GM19023 (cell line): ENCODE data around the gene PLBD2.

Source experiments
- ATAC-seq: cut with Tn5 transposase; IDR thresholded peaks from one replicate; pipeline ENCODE4 v1.9.1; 2021; ENCODE audit warnings: mild to moderate bottlenecking, moderate library complexity; ENCODE audit not compliant: unreplicated experiment

PLBD2 gene

DNA sequence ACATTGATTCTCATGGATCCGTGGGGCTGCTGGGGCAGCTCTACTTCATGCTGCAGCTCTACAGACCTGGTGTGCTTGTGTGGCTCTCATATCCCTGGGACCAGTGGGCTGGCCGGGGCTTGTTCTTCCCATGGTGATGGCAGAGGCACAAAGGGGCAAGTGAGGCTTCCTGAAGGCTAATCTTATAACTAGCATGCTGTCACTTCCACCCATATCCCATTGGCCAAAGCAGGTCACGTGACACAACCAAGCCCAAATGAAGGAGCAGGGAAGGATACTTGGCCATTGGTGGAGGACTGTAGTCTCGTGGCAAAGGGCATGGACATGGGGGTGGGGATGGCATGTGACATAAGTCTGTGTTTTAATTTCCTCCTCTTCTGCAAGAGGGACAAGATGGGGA lies 9.9 kb downstream of the PLBD2 start:
- ATAC-seq, result no peak

DNA sequence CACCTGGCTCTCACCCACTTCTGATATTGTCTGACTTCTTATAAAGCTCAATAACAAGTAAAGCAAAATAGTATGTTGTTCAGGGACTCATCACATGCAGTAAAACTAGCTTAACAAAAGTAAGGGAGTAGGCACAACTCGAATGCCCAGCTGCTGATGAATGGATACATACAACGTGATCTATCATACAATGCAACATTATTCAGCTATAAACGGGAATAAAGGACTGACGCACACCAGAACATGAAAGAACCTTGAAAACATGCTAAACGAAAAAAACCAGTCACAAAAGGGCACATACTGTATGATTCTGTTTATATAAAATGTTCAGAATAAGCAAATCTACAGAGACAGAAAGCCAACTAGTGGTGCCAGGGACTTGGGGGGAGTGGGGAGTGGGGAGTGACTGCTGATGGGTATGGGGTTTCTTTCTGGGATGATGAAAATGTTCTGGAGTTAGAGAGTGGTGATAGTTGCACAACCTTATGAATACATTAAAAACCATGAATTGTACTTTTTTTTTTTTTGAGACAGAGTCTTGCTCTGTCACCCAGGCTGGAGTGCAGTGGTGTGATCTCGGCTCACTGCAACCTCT lies 11.1 kb downstream of the PLBD2 start:
- ATAC-seq, result no peak

DNA sequence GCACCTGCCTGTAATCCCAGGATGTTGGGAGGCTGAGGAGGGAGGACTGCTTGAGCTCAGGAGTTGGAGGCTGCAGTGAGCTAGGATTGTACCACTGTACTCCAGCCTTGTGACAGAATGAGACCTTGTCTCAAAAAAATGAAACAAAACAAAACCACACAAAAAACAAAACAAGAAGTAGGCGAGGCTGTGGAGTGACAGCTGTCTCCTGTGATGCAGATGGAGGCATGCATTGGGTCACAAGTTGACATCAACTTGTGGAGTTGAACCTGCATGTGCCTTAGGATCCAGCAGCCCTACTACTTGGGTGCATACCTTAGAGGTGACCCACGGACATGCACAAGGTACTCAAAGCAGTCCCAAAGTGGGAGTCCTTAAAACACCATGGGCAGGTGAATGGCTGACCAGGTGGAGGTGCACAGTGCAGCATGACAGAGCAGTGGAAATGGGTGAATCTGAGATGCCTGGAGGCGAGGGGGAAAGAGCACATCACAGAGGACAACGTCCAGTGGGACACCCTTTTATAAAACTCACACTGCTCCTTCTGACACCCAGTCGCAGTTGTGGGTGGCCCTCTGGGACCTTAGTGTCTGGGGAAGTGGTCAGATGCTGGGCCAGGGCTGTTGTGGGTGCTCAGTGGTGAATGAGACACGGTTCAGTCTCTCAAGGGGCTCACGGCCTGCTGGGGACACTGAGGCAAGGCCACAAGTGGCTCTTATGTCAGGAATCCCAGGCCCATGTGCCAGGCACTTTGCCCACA lies 12.7 kb downstream of the PLBD2 start:
- no peak for ATAC-seq

DNA sequence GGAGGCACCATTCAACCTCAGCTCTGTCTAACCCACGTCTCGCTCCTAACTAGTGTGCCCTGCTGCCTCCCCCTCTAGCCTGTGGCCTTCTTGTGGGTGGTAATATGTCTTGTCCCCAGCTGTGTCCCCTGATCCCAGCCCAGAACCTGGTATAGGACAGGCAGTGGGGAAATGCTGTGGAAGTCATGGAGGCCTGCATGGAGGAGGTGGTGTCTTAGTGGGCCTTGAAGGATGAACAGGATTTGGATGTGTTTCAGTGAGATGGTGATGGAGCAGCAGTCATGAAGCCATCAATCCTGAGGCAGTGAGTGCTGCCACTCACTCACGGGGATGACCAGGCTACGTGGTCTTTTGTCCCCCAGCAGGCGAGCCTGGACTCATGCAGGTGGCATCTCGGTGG lies 13.4 kb downstream of the PLBD2 start:
- no peak for ATAC-seq

DNA sequence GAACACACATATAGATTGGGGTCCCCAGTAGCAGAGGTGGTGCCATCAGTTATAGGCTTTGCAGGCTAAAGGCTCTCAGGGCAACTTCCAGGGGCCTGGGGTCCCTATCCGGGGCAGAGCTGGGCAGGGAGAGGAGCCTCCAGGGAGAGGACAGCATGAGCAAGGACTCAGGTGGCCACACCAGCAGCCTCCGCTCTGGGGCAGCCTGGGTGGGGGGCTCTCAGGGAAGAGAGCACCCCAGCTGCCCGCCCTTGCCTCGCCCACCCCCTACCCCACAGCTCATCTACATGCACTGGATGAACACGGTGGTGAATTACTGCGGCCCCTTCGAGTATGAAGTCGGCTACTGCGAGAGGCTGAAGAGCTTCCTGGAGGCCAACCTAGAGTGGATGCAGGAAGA lies 14.0 kb downstream of the PLBD2 start:
- no peak for ATAC-seq

DNA sequence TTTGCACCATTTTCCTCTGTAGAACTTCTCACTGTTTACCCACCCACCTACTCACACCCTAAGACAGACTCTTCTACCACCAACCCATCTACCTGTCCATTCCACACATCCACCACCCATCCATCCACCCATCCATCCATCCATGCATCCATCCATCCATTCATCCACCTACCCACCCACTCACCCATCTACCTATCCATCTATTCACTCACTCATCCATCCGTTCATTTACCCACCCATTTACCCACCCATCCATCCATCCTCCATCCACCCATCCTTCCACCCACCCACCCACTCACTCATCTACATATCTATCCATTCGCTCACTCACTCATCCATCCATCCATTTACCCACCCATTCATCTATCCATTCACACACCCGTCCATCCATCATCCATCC lies 15.1 kb downstream of the PLBD2 start:
- no peak for ATAC-seq

DNA sequence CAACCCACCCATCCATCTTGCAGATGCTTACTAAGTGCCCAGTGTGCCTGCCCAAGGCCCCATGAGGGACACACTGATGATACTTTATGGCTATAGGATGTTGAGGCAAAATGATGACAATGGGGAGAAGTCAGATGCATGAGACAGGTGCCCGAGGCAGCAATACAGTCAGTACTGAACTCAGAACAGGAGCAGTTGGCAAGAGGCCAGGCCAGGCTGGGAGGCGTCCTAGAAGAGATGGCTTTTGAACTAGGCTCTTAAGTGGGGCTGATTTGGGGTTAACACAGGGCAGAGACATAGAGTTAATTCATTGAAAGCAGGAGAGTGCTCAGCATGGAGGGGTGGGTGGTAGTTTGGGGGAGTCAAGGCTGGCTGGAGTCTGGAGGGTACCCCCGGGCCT lies 15.6 kb downstream of the PLBD2 start:
- ATAC-seq, result no peak

DNA sequence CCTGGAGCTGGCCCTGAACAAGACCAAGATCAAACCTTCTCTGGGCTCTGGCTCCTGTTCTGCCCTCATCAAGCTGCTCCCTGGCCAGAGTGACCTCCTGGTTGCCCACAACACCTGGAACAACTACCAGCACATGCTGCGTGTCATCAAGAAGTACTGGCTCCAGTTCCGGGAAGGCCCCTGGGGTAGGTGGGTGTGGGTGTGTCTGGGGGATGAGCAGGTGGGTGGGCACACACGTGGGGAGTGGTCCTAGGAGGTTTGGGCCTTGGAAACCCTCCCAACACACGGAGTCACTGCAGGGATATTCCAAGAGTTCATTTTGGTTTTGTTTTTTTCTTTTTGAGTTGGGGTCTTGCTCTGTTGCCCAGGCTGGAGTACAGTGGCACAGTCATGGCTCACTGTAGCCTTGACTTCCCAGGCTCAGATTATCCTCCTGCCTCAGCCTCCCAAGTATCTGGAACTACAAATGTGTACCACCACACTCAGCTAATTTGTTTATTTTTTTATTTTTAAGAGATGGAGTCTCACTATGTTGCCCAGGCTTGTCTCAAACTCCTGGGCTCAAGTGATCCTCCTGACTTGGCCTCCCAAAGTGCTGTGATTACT lies 16.5 kb downstream of the PLBD2 start:
- no peak for ATAC-seq

DNA sequence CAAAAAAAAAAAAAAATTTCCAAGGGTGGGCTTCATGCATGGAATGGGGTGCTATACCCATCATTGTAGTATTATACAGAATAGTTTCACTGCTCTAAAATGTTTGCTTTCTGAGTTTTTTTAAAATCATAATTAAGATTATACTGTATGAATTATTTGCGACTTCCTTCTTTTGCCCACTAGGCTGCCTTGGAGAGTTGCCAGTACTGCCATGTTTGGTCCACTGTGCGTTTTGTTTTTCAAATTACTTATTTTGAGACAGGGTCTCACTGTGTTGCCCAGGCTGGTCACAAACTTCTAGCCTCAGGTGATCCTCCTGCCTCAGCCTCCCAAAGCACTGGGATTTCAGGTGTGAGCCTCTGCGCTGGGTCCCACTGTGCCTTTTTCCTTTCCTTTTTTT lies 19.9 kb downstream of the PLBD2 start:
- no peak for ATAC-seq

DNA sequence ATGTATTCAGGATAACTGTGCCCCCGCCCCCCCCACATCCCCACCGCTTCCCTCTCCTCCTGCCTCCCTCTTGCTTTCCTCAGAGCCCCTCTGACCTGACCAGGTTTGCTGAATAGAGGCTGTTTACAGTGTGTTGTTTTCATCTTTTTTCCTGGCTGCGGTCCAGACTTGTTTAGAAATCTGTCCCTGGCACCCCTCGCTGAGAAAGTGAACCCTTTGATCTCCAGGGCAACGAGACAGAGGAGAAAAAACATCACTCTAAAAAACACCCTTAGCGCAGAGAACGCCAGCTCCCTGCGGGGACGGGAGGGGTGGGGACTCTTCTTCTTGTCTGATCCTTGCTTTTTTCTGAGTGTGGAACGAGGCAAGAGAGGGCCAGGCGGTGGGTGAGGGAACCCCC lies 22.8 kb downstream of the PLBD2 start:
- no peak for ATAC-seq

DNA sequence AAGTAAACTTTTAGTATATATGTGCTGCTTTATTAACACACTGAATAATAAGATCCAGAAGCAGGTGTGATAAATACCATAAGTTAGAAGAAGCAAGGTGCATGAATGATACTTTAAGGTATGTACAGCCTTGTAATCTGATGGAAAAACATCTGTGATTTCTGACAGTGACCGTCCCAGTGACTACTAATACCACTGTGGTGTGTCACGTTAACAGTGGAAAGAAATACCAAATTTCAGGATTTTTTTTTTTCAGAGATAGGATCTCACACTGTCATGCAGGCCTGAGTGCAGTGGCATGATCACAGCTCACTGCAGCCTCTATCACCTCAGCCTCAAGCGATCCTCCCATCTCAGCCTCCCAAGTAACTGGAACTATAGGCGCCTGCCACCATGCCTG lies 23.8 kb downstream of the PLBD2 start:
- ATAC-seq, result no peak

DNA sequence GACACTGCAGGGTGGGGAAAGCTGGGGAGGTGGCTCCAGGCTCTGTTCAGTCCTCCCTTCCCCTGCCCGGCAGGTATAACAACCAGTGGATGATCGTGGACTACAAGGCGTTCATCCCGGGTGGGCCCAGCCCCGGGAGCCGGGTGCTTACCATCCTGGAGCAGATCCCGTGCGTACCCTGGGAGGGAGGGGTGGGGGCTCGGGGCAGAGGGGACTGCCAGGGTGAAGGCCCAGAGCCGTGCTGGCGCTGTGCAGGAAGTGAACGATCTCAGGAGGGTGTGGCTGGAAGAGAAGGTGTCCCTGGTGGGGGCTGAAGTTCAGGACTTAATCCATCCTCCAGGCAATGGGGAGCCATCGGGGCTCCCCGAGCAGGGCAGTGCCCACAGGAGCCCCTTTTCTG lies 26.4 kb downstream of the PLBD2 start:
- no peak for ATAC-seq

DNA sequence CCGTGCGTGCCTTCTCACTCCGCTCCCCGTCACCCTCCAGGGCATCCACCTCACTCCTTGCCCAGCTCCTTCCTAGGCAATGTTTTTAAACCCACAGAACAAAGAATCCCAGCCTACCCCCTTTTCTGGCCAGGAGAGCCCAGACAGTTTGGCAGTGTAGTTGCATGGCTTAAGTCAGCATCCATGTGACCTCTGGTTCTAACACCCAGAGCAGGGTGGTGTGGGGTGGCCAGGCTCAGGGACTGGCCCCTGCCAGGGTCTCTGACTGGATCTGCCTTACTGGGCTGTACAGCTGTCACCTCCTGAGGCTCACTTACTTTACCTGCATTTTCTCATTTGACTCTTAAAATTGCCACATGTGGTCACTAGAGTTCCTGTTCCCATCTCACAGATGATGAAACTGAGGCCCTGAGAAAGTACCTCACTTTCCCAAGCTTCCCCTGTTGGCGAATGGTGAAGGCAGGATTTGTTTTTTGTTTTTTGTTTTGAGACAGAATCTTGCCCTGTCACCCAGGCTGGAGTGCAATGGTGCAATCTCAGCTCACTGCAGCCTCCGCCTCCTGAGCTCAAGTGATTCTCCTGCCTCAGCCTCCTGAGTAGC lies 27.0 kb downstream of the PLBD2 start:
- no peak for ATAC-seq

DNA sequence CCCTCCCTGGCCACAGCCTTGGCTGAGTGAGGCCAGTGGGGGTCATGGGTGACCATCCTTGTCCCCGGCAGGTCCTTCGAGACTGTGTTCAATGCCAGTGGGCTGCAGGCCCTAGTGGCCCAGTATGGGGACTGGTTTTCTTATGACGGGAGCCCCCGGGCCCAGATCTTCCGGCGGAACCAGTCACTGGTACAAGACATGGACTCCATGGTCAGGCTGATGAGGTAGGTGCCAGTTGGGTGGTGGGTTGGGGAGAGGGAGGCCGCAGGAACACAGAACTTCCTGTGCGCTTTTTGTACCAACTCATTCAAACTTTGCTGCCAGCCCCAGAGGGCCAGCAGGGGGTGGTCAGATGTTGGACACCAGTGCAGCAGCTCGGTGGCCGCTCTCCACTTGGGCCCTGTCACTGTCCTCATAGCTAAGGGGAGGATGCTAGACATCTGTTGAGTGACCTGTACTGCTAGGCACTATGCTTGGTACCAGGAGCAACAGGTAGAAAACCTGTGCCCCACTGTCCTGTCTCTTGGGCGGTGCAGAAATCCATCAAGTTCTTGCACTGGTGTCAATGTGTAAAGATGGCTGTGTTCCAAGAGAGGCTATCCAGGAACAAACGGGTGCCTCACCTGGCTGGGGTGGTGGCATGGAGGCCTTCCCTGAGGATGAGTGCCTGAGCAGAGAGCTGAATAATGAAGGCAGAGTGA lies 28.6 kb downstream of the PLBD2 start:
- no peak for ATAC-seq

DNA sequence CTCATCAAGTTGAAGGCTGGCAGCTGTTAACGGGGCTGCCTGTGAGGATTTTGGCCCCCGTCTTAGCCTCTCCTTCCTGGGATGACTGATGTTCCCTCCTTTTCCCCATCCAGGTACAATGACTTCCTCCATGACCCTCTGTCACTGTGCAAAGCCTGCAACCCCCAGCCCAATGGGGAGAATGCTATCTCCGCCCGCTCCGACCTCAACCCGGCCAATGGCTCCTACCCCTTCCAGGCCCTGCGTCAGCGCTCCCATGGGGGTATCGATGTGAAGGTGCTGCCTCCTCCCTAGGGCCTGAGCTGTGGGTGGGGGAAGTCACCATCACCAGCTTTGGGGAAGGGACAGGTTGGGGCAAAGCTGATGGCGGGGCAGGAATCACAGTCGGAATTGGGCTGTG lies 29.2 kb downstream of the PLBD2 start:
- ATAC-seq, result no peak

DNA sequence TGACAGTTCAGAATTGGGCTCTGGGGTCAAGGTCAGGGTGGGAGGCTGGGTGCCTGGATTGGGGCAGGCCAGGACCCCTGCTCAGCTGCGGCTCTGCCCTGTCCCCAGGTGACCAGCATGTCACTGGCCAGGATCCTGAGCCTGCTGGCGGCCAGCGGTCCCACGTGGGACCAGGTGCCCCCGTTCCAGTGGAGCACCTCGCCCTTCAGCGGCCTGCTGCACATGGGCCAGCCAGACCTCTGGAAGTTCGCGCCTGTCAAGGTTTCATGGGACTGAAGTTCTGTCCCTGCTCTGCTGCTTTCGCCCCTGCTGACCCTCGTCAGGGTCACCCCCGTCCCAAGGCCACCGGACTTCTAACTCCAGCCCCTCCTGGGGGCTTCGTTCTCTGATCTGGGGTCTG lies 30.0 kb downstream of the PLBD2 start:
- no peak for ATAC-seq

DNA sequence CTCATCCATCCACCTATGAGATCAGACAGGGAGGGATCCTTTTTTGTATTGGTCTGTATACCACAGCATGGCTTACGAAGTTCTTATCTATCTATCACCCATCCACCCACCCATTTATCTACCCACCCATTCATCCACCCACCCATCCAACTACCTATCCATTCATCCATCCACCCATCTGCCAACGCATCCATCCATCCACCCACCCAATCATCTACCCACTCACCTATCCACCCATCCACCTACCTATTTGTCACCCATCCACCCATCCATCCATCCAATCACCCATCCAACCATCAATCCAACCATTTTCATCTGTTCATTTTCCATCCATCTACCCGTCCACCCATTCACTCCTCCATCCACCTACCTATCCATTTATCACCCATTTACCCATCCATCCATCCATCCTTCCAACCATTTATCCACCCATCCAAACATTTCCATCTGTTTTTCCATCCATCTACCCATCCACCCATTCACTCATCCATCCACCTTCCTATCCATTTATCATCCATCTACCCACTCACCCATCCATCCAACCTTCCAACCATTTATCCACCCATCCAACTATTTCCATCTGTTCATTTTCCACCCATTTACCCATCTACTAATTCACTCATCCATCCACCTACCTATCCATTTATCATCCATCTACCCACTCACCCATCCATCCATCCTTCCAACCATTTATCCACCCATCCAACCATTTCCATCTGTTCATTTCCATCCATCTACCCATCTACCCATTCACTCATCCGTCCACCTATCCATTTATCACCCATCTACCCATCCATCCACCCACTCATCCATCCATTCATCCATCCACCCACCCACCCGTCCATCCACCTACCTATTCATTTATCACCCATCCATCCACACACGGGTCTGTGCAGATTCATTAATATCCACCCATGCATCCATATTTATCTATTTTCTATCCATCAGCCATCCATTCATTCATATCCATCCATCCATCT lies 32.0 kb downstream of the PLBD2 start:
- ATAC-seq, result no peak

DNA sequence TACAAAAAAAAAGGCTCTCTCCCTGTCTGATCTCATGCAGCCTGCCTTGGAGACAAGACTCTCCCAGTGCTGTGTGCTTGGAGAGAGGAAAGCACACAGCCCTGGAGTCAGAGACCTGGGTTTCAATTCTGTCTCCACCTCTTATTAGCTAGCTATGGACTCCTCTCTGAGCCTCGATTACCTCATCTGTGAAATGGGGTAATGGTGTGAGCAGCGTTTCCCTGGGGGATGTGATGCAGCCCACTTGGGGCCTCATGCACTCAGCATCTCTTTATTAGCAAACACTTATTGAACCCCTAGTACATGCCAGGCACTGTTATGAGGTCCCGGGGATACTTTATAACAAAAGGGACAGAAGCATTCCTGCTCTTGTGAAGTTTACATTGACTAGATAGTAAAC lies 32.8 kb downstream of the PLBD2 start:
- no peak for ATAC-seq

DNA sequence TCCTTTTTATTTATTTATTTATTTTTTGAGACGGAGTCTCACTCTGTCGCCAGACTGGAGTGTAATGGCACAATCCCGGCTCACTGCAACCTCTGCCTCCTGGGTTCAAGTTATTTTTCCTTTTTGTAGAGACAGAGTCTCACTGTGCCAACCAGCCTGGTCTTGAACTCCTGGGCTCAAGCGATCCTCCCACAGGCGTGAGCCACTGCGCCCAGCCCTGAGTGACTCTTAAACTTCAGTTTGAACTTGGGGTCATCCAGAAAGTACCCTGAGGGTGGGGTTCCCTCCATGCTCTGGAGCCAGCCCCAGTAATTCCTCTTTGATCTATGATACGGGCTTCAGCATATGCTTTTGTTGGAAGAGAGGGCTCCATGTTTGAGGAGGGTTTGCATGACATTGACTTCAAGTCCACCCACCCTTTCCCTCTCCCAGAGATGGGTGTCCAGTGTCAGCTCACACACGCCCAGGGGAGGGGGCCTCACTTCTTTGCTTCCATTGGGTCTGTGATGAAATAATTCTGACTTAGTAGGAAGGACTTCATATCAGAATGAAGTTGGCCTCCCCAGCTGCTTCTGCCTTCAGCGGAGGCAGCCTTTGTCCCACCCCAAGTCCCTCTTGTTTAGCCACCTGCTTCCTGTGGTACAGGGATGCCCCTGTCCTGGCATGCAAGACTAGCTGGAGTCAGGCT lies 33.4 kb downstream of the PLBD2 start:
- no peak for ATAC-seq

DNA sequence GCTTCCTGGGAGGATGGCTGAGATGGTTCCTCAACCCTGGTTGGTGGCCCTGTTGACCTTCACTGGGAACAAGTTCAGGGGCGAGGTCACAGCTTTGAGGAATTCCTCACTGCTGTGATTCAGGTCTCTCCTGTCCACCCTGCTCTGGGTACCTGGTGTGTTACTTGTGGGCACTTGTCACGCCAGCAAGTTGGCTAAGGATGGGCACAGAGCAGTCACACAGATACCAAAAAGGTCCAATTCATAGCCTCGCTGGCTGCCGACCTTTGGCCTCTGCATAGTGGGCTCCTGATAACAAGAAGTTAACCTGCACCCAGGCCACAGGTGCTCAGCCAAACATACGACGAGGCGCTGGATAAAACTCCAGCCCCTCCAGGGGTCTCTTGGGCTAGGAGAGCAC lies 34.1 kb downstream of the PLBD2 start:
- ATAC-seq, result no peak
